ENCODE results near the gene NAGA. TPM values are rescaled to one million over a fixed set of nuclear protein-coding genes. Genes with fewer than 3 reads are reported as not detected.
A peak's percentile ranks its signal among the peaks of the same experiment; 100 is the strongest.

The NAGA gene
- total and polyA plus RNA-seq, 9 of the 15 experiments (the other 6 are each of a cell fraction or from before 2014, with no cell fraction given), result 6.5 to 20.6 (median 17.4) TPM

DNA sequence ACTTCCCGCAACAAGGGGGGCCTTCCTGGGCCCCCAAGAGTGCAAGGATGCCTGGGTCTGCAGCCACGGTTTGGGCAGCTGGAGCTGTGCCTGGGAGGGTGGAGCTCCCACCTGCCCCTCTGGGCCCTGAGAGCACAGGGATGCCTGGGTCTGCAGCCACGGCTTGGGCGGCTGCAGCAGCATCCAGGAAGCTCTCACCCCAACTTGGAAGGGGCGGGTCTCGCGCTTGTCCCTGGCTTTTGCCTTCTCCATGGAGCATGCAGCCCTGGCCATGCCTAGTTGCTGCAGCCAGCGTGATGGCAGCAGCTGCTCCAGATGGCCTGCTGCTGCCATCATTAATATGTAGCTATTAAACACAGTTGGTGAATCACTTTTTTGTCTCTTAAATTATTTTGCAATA, 35.4 kb downstream of the NAGA start (continued):
- TF ChIP-seq, protein P1, sequence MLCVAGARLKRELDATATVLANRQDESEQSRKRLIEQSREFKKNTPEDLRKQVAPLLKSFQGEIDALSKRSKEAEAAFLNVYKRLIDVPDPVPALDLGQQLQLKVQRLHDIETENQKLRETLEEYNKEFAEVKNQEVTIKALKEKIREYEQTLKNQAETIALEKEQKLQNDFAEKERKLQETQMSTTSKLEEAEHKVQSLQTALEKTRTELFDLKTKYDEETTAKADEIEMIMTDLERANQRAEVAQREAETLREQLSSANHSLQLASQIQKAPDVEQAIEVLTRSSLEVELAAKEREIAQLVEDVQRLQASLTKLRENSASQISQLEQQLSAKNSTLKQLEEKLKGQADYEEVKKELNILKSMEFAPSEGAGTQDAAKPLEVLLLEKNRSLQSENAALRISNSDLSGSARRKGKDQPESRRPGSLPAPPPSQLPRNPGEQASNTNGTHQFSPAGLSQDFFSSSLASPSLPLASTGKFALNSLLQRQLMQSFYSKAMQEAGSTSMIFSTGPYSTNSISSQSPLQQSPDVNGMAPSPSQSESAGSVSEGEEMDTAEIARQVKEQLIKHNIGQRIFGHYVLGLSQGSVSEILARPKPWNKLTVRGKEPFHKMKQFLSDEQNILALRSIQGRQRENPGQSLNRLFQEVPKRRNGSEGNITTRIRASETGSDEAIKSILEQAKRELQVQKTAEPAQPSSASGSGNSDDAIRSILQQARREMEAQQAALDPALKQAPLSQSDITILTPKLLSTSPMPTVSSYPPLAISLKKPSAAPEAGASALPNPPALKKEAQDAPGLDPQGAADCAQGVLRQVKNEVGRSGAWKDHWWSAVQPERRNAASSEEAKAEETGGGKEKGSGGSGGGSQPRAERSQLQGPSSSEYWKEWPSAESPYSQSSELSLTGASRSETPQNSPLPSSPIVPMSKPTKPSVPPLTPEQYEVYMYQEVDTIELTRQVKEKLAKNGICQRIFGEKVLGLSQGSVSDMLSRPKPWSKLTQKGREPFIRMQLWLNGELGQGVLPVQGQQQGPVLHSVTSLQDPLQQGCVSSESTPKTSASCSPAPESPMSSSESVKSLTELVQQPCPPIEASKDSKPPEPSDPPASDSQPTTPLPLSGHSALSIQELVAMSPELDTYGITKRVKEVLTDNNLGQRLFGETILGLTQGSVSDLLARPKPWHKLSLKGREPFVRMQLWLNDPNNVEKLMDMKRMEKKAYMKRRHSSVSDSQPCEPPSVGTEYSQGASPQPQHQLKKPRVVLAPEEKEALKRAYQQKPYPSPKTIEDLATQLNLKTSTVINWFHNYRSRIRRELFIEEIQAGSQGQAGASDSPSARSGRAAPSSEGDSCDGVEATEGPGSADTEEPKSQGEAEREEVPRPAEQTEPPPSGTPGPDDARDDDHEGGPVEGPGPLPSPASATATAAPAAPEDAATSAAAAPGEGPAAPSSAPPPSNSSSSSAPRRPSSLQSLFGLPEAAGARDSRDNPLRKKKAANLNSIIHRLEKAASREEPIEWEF (CRISPR knock-in tag; IDR thresholded peaks at IDR 0.05), result no peak
- no peak for TF ChIP-seq TAF15 (IDR thresholded peaks at IDR 0.05; ENCODE audit: low read depth, low read length)

- no peaks in the 10 kb centered on the region for H3K36me3 ChIP-seq (ENCODE audit: control insufficient read depth, insufficient read depth, low read length)
- TF ChIP-seq, protein P2, sequence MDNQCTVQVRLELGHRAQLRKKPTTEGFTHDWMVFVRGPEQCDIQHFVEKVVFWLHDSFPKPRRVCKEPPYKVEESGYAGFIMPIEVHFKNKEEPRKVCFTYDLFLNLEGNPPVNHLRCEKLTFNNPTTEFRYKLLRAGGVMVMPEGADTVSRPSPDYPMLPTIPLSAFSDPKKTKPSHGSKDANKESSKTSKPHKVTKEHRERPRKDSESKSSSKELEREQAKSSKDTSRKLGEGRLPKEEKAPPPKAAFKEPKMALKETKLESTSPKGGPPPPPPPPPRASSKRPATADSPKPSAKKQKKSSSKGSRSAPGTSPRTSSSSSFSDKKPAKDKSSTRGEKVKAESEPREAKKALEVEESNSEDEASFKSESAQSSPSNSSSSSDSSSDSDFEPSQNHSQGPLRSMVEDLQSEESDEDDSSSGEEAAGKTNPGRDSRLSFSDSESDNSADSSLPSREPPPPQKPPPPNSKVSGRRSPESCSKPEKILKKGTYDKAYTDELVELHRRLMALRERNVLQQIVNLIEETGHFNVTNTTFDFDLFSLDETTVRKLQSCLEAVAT (IDR thresholded peaks at IDR 0.05), result no peak
- TF ChIP-seq THRA (IDR thresholded peaks at IDR 0.05) (no peak), GABPB1 (CRISPR knock-in tag; IDR thresholded peaks at IDR 0.05) (no peak), TRIM28 (IDR thresholded peaks at IDR 0.05) (peak; percentile 26; the same call in 1 of the 2 replicates), NR4A1 (CRISPR knock-in tag; IDR thresholded peaks at IDR 0.05) (no peak), NR4A1 (tag; IDR thresholded peaks at IDR 0.05) (no peak), ZNF12 (CRISPR knock-in tag; IDR thresholded peaks at IDR 0.05) (no peak), ZNF696 (CRISPR knock-in tag; conservative IDR thresholded peaks at IDR 0.05) (no peak), NR2C1 (IDR thresholded peaks at IDR 0.05) (no peak), NR2C1 (tag; IDR thresholded peaks at IDR 0.05) (no peak), NFRKB (IDR thresholded peaks at IDR 0.05; ENCODE audit: low read depth) (no peak), HIVEP1 (CRISPR knock-in tag; IDR thresholded peaks at IDR 0.05) (no peak)
These were observed 37.1 kb downstream of the NAGA start for GRCh38 chr22:42033263-42034181.

More at GRCh38 chr22:42033263-42034181, 37.1 kb downstream of the NAGA start:
- Histone ChIP-seq H3K9me3 (replicated peaks; ENCODE audit: control insufficient read depth, insufficient read depth, low read depth, low read length) (0 out of 2 replicates have a peak, but pooled peaks cover 4% of the 10 kb centered on the region), H3K79me2 (ENCODE audit: control insufficient read depth, insufficient read depth, low read length) (no peaks in the 10 kb centered on the region), H3K9ac (ENCODE audit: insufficient read depth in 1 of 2, low read depth in 2 of 2, low read length in 2 of 2) (no peak overlapping the region), H3K4me1 (replicated peaks in 1 of 2; ENCODE audit: control insufficient read depth in 2 of 2, insufficient read depth in 2 of 2, low read length in 2 of 2) (no peaks in the 10 kb centered on the region), H3K4me2 (ENCODE audit: insufficient read depth, low read length) (no peak overlapping the region), H3K27me3 (ENCODE audit: control insufficient read depth in 2 of 2, insufficient read depth in 2 of 2, low read length in 2 of 2) (no peaks in the 10 kb centered on the region), H3K4me3 (no peak overlapping the region), H3K27ac (ENCODE audit: extremely low read depth, low read depth, low read length) (no peak overlapping the region), H4K20me1 (replicated peaks; ENCODE audit: control insufficient read depth, insufficient read depth, low read length) (no peaks in the 10 kb centered on the region), H2AFZ (ENCODE audit: low read depth, low read length) (no peak overlapping the region), H3K9me1 (ENCODE audit: control insufficient read depth, insufficient read depth, low read length) (no peaks in the 10 kb centered on the region)
- FAIRE-seq (no peak), ATAC-seq (no peak), DNase-seq (ENCODE audit: extremely low read depth in 1 of 4, low spot score in 3 of 4) (peak in 1 of 4 experiments; percentile 7)
- WGBS (ENCODE audit: insufficient coverage, low coverage, missing lambda C conversion rate), result 0% methylated on average over 2 of the region's 5 CpGs
- in situ Hi-C loops (cut with MboI), result no loop called here
- CTCF ChIA-PET (ENCODE audit: low intra/inter-chr PET ratio), result no interaction called here
- POLR2A ChIA-PET, result no interaction called here
- BruUV-seq (replicated peaks), result no TSS peak
- intact Hi-C loops (cut with micrococcal nuclease), result no loop called here

Measured in K562 (cell line).